Mesenchymal stem cell (in vitro differentiated cells and primary cell): ENCODE measurements around the gene VWA5B1.
A peak's percentile ranks its signal among the peaks of the same experiment; 100 is the strongest.

Experiments
- DNase-seq: peaks from one replicate; pipeline ENCODE4 v3.0.0-alpha.2; 2013
- H2AFZ ChIP-seq: one replicate; pipeline ENCODE4 v1.6.1; 2013; ENCODE audit warnings: low read depth, mild to moderate bottlenecking, control low read depth, inconsistent platforms, low read length, moderate library complexity
- H2AK5ac ChIP-seq: 2 replicates; pipeline ENCODE4 v1.6.1; 2013; ENCODE audit warnings: low read length, moderate library complexity, mild to moderate bottlenecking, inconsistent platforms; ENCODE audit not compliant: severe bottlenecking
- H2BK120ac ChIP-seq: one replicate; pipeline ENCODE4 v1.6.1; 2013; ENCODE audit warnings: low read depth, mild to moderate bottlenecking, inconsistent platforms, low read length, moderate library complexity
- H2BK12ac ChIP-seq, 2 experiments: one replicate each; pipeline ENCODE4 v1.6.1; 2013; ENCODE audit warnings: inconsistent platforms in 2 of 2, low read length in 2 of 2, mild to moderate bottlenecking in 2 of 2, moderate library complexity in 2 of 2, control low read depth in 1 of 2
- H2BK15ac ChIP-seq: one replicate; pipeline ENCODE4 v1.6.1; 2013; ENCODE audit warnings: mild to moderate bottlenecking, low read depth, inconsistent platforms; ENCODE audit not compliant: poor library complexity, severe bottlenecking
- H2BK5ac ChIP-seq: 2 replicates; pipeline ENCODE4 v1.6.1; 2013; ENCODE audit warnings: low read depth, mild to moderate bottlenecking, low read length, control low read depth, inconsistent platforms; ENCODE audit not compliant: poor library complexity, severe bottlenecking
- H3K14ac ChIP-seq, 2 experiments: one replicate each; pipeline ENCODE4 v1.6.1; 2013; ENCODE audit warnings: inconsistent platforms in 2 of 2, low read length in 2 of 2, control low read depth in 1 of 2, mild to moderate bottlenecking in 1 of 2, moderate library complexity in 1 of 2
- H3K18ac ChIP-seq, 2 experiments: one replicate each; pipeline ENCODE4 v1.6.1; 2013; ENCODE audit warnings: inconsistent platforms in 2 of 2, low read length in 2 of 2, control low read depth in 1 of 2, low read depth in 1 of 2, mild to moderate bottlenecking in 1 of 2
- H3K23ac ChIP-seq, 2 experiments: one replicate each; pipeline ENCODE4 v1.6.1; 2013; ENCODE audit warnings: inconsistent platforms in 2 of 2, low read length in 2 of 2, mild to moderate bottlenecking in 2 of 2, moderate library complexity in 2 of 2, control low read depth in 1 of 2
- H3K27ac ChIP-seq: 2 replicates; pipeline ENCODE4 v1.5.1; 2013; ENCODE audit warnings: mild to moderate bottlenecking, moderate library complexity, low read length, control low read depth, inconsistent platforms; ENCODE audit not compliant: poor library complexity, severe bottlenecking
- H3K27me3 ChIP-seq, 2 experiments: 2 replicates each; pipeline versions ENCODE4 v1.6.1 to v1.7.0; 2013; ENCODE audit warnings: low read length in 2 of 2, mild to moderate bottlenecking in 2 of 2, moderate library complexity in 2 of 2, control low read depth in 1 of 2, inconsistent platforms in 1 of 2; ENCODE audit not compliant: control insufficient read depth in 1 of 2, insufficient read depth in 1 of 2
- H3K36me3 ChIP-seq, 2 experiments: 2 replicates each; pipeline versions ENCODE4 v1.6.1 to v1.7.0; 2013; ENCODE audit warnings: low read length in 2 of 2, control low read depth in 1 of 2, inconsistent platforms in 1 of 2, low read depth in 1 of 2, mild to moderate bottlenecking in 1 of 2; ENCODE audit not compliant: insufficient read depth in 2 of 2, control insufficient read depth in 1 of 2
- H3K4ac ChIP-seq, 2 experiments: one replicate each; pipeline ENCODE4 v1.6.1; 2013; ENCODE audit warnings: inconsistent platforms in 2 of 2, low read length in 2 of 2, mild to moderate bottlenecking in 2 of 2, moderate library complexity in 2 of 2, control low read depth in 1 of 2, low read depth in 1 of 2
- H3K4me1 ChIP-seq: 2 replicates; pipeline ENCODE4 v1.6.1; 2013; ENCODE audit warnings: low read depth, low read length, control low read depth; ENCODE audit not compliant: control insufficient read depth, insufficient read depth
- H3K4me2 ChIP-seq: 2 replicates; pipeline ENCODE4 v1.6.1; 2013; ENCODE audit warnings: low read length, mild to moderate bottlenecking, inconsistent platforms; ENCODE audit not compliant: poor library complexity, severe bottlenecking
- H3K4me3 ChIP-seq, 2 experiments: 2 replicates each; pipeline versions ENCODE4 v1.5.1 to v1.7.0; 2013; ENCODE audit warnings: low read length in 2 of 2, mild to moderate bottlenecking in 2 of 2, control low read depth in 1 of 2, low read depth in 1 of 2; ENCODE audit not compliant: insufficient read depth in 1 of 2
- H3K79me1 ChIP-seq: replicated peaks from 2 replicates; pipeline ENCODE4 v1.6.1; 2013; ENCODE audit warnings: mild to moderate bottlenecking, control low read depth, low read length, inconsistent platforms; ENCODE audit not compliant: poor library complexity, severe bottlenecking
- H3K9ac ChIP-seq: 2 replicates; pipeline ENCODE4 v1.7.0; 2013; ENCODE audit warnings: mild to moderate bottlenecking, low read length, moderate library complexity
- H3K9me3 ChIP-seq: 2 replicates; pipeline ENCODE4 v1.7.0; 2013; ENCODE audit warnings: mild to moderate bottlenecking, low read length; ENCODE audit not compliant: control insufficient read depth
- H4K8ac ChIP-seq: one replicate; pipeline ENCODE4 v1.6.1; 2013; ENCODE audit warnings: inconsistent platforms, mild to moderate bottlenecking, low read length, moderate library complexity
- H4K91ac ChIP-seq: one replicate; pipeline ENCODE4 v1.6.1; 2013; ENCODE audit warnings: mild to moderate bottlenecking, low read length, inconsistent platforms
- WGBS: methylation state at CpG from one replicate; pipeline ENCODE4 v1.1.7; 2013; ENCODE audit warnings: mixed read lengths; 5-methylcytosine and 5-hydroxymethylcytosine counted together

Gene VWA5B1

GRCh38 chr1:20376880-20377494, 86.3 kb downstream of the VWA5B1 start:
- Histone ChIP-seq H2BK120ac (no peak overlapping the region), H2BK15ac (no peak overlapping the region)

GRCh38 chr1:20377516-20378270, 87.0 kb downstream of the VWA5B1 start:
- H3K14ac ChIP-seq, result no peak overlapping the region
- no peak overlapping the region for H3K23ac ChIP-seq
- no peak overlapping the region for H2BK12ac ChIP-seq
- no peak overlapping the region for H3K27ac ChIP-seq
- H3K79me1 ChIP-seq, result no peaks in the 10 kb centered on the region
- no peak for DNase-seq
- H3K4me2 ChIP-seq, result no peak overlapping the region
- H2BK15ac ChIP-seq, result no peak overlapping the region
- H3K36me3 ChIP-seq, result no peaks in the 10 kb centered on the region
- H2AFZ ChIP-seq, result no peak overlapping the region
- no peak overlapping the region for H4K91ac ChIP-seq
- no peak overlapping the region for H3K18ac ChIP-seq
- WGBS, result 96% methylated on average over 11 of the region's 11 CpGs
- H4K8ac ChIP-seq, result no peak overlapping the region
- H2AK5ac ChIP-seq, result no peak overlapping the region
- H3K4me1 ChIP-seq, result peaks cover 6% of the 10 kb centered on the region
- no peak overlapping the region for H2BK5ac ChIP-seq
- H3K4ac ChIP-seq, result no peak overlapping the region
- no peak overlapping the region for H3K9ac ChIP-seq
- peaks cover 40 to 45% of the 10 kb centered on the region in 2 experiments for H3K27me3 ChIP-seq
- no peaks in the 10 kb centered on the region for H3K9me3 ChIP-seq
- peak overlapping the region in 1 of 2 experiments; percentile 8 for H3K4me3 ChIP-seq
- H2BK120ac ChIP-seq, result no peak overlapping the region

More at GRCh38 chr1:20376880-20377494, 86.3 kb downstream of the VWA5B1 start:
- Histone ChIP-seq H3K36me3 (no peaks in the 10 kb centered on the region), H3K14ac (no peak overlapping the region), H3K4me1 (peaks cover 6% of the 10 kb centered on the region), H3K9ac (peak overlapping the region; percentile 15), H3K4me2 (no peak overlapping the region), H3K79me1 (no peaks in the 10 kb centered on the region), H2AK5ac (no peak overlapping the region), H3K27me3 (peaks cover 41 to 51% of the 10 kb centered on the region in 2 experiments), H2BK12ac (no peak overlapping the region), H3K27ac (no peak overlapping the region), H3K23ac (no peak overlapping the region), H4K8ac (no peak overlapping the region), H3K9me3 (no peaks in the 10 kb centered on the region), H2AFZ (no peak overlapping the region), H2BK5ac (no peak overlapping the region), H3K18ac (no peak overlapping the region), H3K4ac (no peak overlapping the region), H3K4me3 (no peak overlapping the region), H4K91ac (no peak overlapping the region)
- WGBS, result 17% methylated on average over 8 of the region's 8 CpGs
- peak; percentile 45 for DNase-seq

GRCh38 chr1:20379075-20379474, 88.4 kb downstream of the VWA5B1 start:
- Histone ChIP-seq H3K18ac (no peak overlapping the region), H2AK5ac (no peak overlapping the region)

GRCh38 chr1:20380175-20380574, 89.5 kb downstream of the VWA5B1 start:
- no peak overlapping the region for H3K9ac ChIP-seq
- peaks cover 6% of the 10 kb centered on the region for H3K4me1 ChIP-seq
- no peak overlapping the region for H2AFZ ChIP-seq
- H3K36me3 ChIP-seq, result no peaks in the 10 kb centered on the region
- H3K14ac ChIP-seq, result no peak overlapping the region
- no peak overlapping the region for H4K91ac ChIP-seq
- no peak overlapping the region for H2BK15ac ChIP-seq
- no peak overlapping the region for H4K8ac ChIP-seq
- 42% methylated on average over 4 of the region's 6 CpGs for WGBS
- peaks cover 43 to 54% of the 10 kb centered on the region in 2 experiments for H3K27me3 ChIP-seq
- DNase-seq, result no peak
- no peak overlapping the region for H3K18ac ChIP-seq
- H2BK120ac ChIP-seq, result no peak overlapping the region
- no peak overlapping the region for H3K4me2 ChIP-seq
- peaks cover 2% of the 10 kb centered on the region for H3K9me3 ChIP-seq
- no peaks in the 10 kb centered on the region for H3K79me1 ChIP-seq
- H3K23ac ChIP-seq, result no peak overlapping the region
- H2AK5ac ChIP-seq, result no peak overlapping the region
- H2BK12ac ChIP-seq, result no peak overlapping the region
- H3K4ac ChIP-seq, result no peak overlapping the region
- H2BK5ac ChIP-seq, result no peak overlapping the region
- no peak overlapping the region for H3K4me3 ChIP-seq
- H3K27ac ChIP-seq, result no peak overlapping the region

More at GRCh38 chr1:20379075-20379474, 88.4 kb downstream of the VWA5B1 start:
- H3K27ac ChIP-seq, result no peak overlapping the region
- no peak overlapping the region for H4K91ac ChIP-seq
- no peaks in the 10 kb centered on the region for H3K9me3 ChIP-seq
- peaks cover 6% of the 10 kb centered on the region for H3K4me1 ChIP-seq
- no peak overlapping the region for H2BK15ac ChIP-seq
- no peak overlapping the region for H2AFZ ChIP-seq
- H3K9ac ChIP-seq, result no peak overlapping the region
- no peak overlapping the region for H2BK5ac ChIP-seq
- no peak overlapping the region for H3K14ac ChIP-seq
- no peak overlapping the region for H3K4me3 ChIP-seq
- DNase-seq, result no peak
- no peak overlapping the region for H3K4ac ChIP-seq
- no peak overlapping the region for H3K23ac ChIP-seq
- no peaks in the 10 kb centered on the region for H3K36me3 ChIP-seq
- no peaks in the 10 kb centered on the region for H3K79me1 ChIP-seq
- H3K4me2 ChIP-seq, result no peak overlapping the region
- no peak overlapping the region for H2BK120ac ChIP-seq
- H2BK12ac ChIP-seq, result no peak overlapping the region
- H3K27me3 ChIP-seq, result peaks cover 43 to 45% of the 10 kb centered on the region in 2 experiments
- no peak overlapping the region for H4K8ac ChIP-seq
- 69% methylated on average over 7 of the region's 7 CpGs for WGBS
